ACC112 (cell line): ENCODE measurements around the gene LGALSL.
A peak's percentile ranks its signal among the peaks of the same experiment; 100 is the strongest.
"Not testable (repeated sequence)": the region's sequence is repeated elsewhere in the genome, so short reads cannot be mapped to it uniquely, and the experiment has no call there.

Source experiments
- H2AFZ ChIP-seq: fragments of 200-600 bp; sonication (generic); one replicate; pipeline ENCODE4 v1.6.0; 2017; ENCODE audit warnings: antibody characterized with exemption, low read length; ENCODE audit not compliant: unreplicated experiment
- H3K27ac ChIP-seq: fragments of 200-600 bp; sonication (generic); 2 replicates; pipeline ENCODE4 v1.5.1; 2014; ENCODE audit warnings: low read depth, mild to moderate bottlenecking, antibody characterized with exemption, low read length, moderate library complexity
- H3K27me3 ChIP-seq: fragments of 200-600 bp; sonication (generic); 2 replicates; pipeline ENCODE4 v1.6.1; 2014; ENCODE audit warnings: mild to moderate bottlenecking, antibody characterized with exemption, low read length, moderate library complexity, mixed read lengths; ENCODE audit not compliant: insufficient read depth
- H3K36me3 ChIP-seq: fragments of 200-600 bp; sonication (generic); 2 replicates; pipeline ENCODE4 v1.6.1; 2016; ENCODE audit warnings: mild to moderate bottlenecking, antibody characterized with exemption, low read length, moderate library complexity, mixed read lengths; ENCODE audit not compliant: insufficient read depth
- H3K4me1 ChIP-seq: fragments of 200-600 bp; sonication (generic); one replicate; pipeline ENCODE4 v1.6.1; 2016; ENCODE audit warnings: low read length, mixed read lengths; ENCODE audit not compliant: insufficient read depth, unreplicated experiment, control insufficient read depth
- H3K4me3 ChIP-seq: fragments of 200-600 bp; sonication (generic); 2 replicates; pipeline ENCODE4 v1.5.1; 2014; ENCODE audit warnings: mild to moderate bottlenecking, low read depth, low read length
- H3K79me2 ChIP-seq: fragments of 200-600 bp; sonication (generic); one replicate; pipeline ENCODE4 v1.6.0; 2016; ENCODE audit warnings: low read length; ENCODE audit not compliant: control insufficient read depth, unreplicated experiment, insufficient read depth

The LGALSL gene

DNA sequence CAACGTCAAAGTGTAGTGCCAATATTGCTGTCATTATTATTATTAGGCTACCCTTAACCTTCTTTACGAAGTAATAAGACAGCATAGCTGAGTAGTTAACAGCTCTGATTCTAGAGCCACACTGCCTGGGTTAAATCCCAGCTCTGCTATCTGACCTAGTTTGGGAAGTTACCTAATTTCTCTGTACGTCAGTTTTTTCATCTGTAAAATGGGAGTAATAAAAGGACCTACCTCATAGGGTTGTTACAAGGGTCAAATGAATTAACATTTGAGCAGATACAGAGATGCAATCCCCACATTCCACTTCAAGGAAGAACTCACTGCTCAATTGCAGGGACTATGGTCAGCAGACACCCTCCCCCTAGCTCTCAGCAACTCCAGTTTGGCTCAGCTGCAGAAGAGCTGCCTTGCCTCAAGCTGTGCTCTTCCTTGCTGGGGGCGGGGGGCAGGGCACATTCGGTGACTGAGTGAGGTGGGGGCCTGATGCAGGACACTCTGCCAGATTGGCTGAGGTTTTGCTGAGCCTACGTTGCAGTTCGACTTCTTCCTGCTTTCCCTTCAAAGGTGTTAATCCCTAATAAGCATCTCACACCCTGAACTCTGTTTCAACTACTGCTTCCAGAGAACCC, 11.0 kb upstream of the LGALSL start:
- H3K4me3 ChIP-seq = no peak overlapping the region
- peaks cover 2% of the 10 kb centered on the region for H3K4me1 ChIP-seq
- H2AFZ ChIP-seq = no peak overlapping the region
- no peak overlapping the region for H3K27ac ChIP-seq
- peaks cover 47% of the 10 kb centered on the region for H3K27me3 ChIP-seq
- no peaks in the 10 kb centered on the region for H3K36me3 ChIP-seq
- H3K79me2 ChIP-seq = no peaks in the 10 kb centered on the region

DNA sequence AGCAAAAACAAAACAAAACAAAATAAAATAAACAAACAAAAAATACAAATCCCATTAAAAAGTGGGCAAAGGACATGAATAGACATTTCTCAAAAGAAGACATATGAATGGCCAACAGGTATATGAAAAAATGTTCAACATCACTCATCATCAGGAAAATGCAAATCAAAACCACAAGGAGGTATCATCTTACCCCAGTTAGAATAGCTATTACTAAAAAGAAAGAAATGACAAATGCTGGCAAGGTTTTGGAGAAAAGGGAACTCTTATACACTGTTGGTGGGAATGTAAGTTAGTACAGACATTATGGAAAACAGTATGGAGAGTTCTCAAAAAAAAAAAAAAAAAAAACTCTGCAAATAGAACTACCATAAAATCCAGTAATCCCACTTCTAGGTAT, 8.0 kb upstream of the LGALSL start:
- H3K4me1 ChIP-seq = not testable (repeated sequence)

DNA sequence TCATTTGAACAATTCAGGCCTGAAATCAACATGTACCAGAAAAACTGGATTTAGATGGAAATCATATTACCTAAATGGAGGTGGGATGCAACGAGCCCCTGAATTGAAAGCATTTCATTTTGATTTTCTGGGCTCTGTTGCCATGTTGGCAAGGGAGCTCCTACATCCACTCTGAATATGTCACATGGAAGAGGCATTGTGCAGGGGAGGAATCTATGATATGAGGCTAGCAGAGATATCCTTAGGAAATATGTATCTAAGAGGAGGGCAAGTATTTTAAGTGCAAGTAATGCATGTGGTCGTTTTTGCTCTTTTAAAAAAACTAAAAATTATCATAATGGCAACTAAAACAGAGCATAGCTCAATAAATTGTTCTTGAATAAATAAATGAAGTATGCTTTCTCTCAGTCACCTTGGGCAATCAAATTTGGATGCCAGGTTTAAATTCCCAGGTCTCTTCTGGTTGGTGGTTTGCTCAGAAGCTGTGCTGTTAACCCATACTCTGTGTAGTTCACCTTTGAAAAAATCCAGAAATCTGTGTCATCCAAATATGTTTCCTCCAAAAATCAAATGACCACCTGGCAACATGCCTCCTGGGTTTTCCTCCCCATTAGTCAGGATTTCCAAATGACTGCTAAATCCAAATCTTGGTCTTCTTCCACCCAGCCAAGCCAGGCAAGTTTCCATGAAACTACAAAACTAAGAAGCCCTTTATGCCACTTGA, 6.5 kb upstream of the LGALSL start:
- H3K27me3 ChIP-seq = peaks cover 10% of the 10 kb centered on the region; the same call in 1 of the 2 replicates
- H3K27ac ChIP-seq = no peak overlapping the region
- H3K4me3 ChIP-seq = no peak overlapping the region
- H3K36me3 ChIP-seq = no peaks in the 10 kb centered on the region
- H2AFZ ChIP-seq = no peak overlapping the region
- H3K4me1 ChIP-seq = peaks cover 5% of the 10 kb centered on the region
- H3K79me2 ChIP-seq = no peaks in the 10 kb centered on the region

More for the DNA sequence above, 8.0 kb upstream of the LGALSL start:
- peaks cover 16% of the 10 kb centered on the region; the same call in 1 of the 2 replicates for H3K27me3 ChIP-seq
- H2AFZ ChIP-seq, H3K36me3 ChIP-seq, H3K79me2 ChIP-seq, H3K27ac ChIP-seq, H3K4me3 ChIP-seq: not testable (repeated sequence)

DNA sequence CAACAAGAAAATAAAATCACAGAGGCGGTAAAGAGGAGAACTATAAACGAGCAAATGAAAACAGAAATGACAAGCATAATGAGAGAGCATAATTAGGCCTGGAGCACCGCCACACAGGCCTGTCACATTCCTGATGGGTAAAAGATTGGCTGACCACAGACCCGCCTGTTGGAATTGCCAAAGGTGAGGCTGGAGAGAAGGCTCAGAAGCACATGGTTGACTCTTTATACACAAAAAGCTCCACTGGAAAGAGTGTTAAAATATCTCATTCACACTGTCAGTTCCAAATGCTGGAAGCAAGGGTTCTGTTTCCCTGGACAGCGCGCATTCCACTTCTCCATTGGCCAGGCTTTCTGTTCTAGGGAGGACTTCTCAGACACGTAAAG, 5.9 kb upstream of the LGALSL start:
- Histone ChIP-seq H3K27me3 (peaks cover 5% of the 10 kb centered on the region; the same call in 1 of the 2 replicates), H3K4me1 (peaks cover 10% of the 10 kb centered on the region), H3K27ac (no peak overlapping the region), H3K79me2 (no peaks in the 10 kb centered on the region), H2AFZ (no peak overlapping the region), H3K4me3 (no peak overlapping the region), H3K36me3 (no peaks in the 10 kb centered on the region)

DNA sequence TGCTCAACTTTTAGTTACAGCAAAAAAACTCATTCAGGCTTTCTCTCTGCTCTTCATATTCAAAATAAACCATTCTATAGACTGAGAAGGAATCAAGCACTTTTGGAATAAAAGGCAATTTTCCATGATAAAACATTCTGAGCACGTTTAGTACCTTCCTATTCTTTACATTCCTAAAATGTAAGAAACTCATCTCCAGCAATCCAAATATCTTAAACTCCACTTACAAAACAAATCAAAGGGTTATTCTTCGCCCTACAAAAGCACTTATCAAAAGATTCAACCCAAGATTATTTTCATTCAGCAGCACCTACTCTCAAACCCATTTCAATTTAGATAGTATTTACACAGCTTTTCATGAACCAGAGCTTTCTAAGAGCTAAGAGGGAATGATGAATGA, 2.9 kb upstream of the LGALSL start:
- no peaks in the 10 kb centered on the region for H3K79me2 ChIP-seq
- peaks cover 21% of the 10 kb centered on the region for H3K4me1 ChIP-seq
- H3K27ac ChIP-seq = no peak overlapping the region
- H3K27me3 ChIP-seq = no peaks in the 10 kb centered on the region
- no peak overlapping the region for H3K4me3 ChIP-seq
- no peaks in the 10 kb centered on the region for H3K36me3 ChIP-seq
- H2AFZ ChIP-seq = no peak overlapping the region

DNA sequence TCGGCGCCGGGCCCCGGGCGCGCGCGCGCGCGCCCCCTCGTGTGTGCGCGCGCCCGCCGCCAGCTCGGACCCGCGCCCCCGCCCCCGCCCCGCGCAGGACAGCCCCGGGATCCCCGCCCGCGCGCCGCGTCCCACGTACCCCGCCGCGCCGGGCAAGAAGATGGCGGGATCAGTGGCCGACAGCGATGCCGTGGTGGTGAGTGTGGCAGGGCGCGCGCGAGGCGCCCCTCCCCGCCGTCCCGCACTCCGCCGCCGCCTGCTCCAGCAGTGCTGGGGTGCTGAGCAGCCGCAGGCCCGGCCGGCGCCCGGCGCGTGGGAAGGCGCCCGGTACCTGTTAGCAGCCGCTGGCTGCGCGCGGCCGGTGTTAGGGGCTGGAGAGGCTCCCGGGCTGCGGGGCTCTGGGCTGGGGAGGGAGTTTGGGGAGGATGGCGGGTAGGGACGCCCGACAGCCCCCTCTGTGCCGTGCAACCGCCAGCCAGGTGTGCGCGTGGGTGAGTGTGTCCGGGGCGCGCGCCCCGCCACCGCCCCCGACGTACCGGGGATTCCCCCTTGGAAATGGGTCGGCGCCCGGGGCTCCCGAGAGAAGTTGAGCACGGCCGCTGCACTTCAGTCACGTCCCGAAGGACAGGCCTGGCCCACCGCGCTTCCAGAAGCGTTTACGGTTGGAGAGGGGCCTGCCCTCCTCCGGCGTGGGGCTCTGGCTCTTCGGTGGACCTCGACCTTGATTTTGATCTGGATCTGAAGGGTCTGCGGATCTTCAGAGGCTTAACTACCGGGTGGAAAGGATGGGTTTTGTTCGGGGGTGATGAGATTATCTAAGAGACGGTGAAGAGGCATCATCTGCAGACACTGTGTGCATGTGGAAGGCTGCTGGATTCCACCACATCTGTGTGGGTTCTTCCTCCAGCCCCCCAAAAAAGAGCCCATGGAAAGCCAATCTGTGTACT, 697 bp downstream of the LGALSL start:
- H3K4me3 ChIP-seq = peak overlapping the region; percentile 87
- H3K27ac ChIP-seq = no peak overlapping the region

DNA sequence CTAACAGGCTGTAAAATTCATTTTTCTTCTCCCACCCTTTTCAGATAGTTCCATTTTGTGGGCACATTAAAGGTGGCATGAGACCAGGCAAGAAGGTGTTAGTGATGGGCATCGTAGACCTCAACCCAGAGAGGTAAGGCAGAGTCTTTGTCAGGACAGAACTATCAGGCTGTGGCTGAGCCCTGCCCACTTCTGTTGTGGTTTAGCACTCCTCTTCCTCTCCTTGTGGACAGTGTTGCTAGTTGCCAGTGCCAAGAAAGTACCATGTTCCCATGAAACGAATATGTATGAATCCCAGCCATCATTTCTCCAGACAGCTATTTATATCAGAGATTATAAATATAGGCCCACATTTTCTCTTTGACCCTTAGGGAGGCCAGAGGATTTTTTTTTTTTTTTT, 1.6 kb downstream of the LGALSL start:
- Histone ChIP-seq H3K79me2 (no peaks in the 10 kb centered on the region), H2AFZ (no peak overlapping the region), H3K27me3 (no peaks in the 10 kb centered on the region), H3K4me3 (peak overlapping the region; percentile 87), H3K27ac (no peak overlapping the region), H3K36me3 (0 out of 2 replicates have a peak, but pooled peaks cover 4% of the 10 kb centered on the region), H3K4me1 (peaks cover 17% of the 10 kb centered on the region)

More for the DNA sequence above, 697 bp downstream of the LGALSL start:
- peak overlapping the region; percentile 74 for H2AFZ ChIP-seq
- H3K36me3 ChIP-seq = 0 out of 2 replicates have a peak, but pooled peaks cover 4% of the 10 kb centered on the region
- peaks cover 17% of the 10 kb centered on the region for H3K4me1 ChIP-seq
- no peaks in the 10 kb centered on the region for H3K79me2 ChIP-seq
- no peaks in the 10 kb centered on the region for H3K27me3 ChIP-seq

DNA sequence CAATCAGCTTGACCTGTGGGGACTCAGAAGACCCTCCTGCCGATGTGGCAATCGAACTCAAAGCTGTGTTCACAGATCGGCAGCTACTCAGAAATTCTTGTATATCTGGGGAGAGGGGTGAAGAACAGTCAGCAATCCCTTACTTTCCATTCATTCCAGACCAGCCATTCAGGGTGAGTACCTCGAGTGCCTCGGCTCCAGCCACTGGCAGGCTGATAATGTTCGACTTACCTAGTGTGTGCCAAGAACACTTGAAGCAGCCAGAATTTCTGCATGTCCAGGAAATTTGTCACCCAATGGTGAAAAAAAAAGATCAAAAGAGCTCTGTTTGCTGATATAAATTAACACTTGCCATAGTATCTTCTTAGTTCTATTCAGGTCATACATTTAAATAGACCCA, 2.3 kb downstream of the LGALSL start:
- Histone ChIP-seq H3K27me3 (no peaks in the 10 kb centered on the region), H2AFZ (no peak overlapping the region), H3K27ac (no peak overlapping the region), H3K4me1 (peaks cover 17% of the 10 kb centered on the region), H3K4me3 (no peak overlapping the region), H3K79me2 (no peaks in the 10 kb centered on the region), H3K36me3 (0 out of 2 replicates have a peak, but pooled peaks cover 4% of the 10 kb centered on the region)

DNA sequence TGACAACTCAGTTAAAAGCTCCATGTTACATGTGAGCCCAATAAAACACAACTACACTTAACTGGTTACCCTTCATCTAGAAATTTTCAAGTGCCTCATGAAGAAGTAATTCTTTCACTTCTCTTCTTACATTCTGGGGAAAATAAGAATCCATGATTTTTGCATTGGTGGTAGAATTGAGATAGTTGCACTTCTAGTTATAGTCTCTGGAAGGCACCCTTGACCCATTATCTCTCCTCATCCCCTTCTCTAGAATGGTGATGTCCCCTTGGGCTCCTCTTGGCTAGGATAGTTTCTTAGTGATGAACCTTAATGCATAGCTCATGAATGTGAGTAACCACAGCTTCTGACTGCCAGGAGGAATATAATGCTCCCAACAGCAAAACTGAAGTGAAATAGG, 3.6 kb downstream of the LGALSL start:
- H3K79me2 ChIP-seq = no peaks in the 10 kb centered on the region
- H3K4me1 ChIP-seq = peaks cover 16% of the 10 kb centered on the region
- no peaks in the 10 kb centered on the region for H3K27me3 ChIP-seq
- no peak overlapping the region for H3K4me3 ChIP-seq
- H3K36me3 ChIP-seq = 0 out of 2 replicates have a peak, but pooled peaks cover 4% of the 10 kb centered on the region
- H3K27ac ChIP-seq = no peak overlapping the region
- H2AFZ ChIP-seq = no peak overlapping the region

DNA sequence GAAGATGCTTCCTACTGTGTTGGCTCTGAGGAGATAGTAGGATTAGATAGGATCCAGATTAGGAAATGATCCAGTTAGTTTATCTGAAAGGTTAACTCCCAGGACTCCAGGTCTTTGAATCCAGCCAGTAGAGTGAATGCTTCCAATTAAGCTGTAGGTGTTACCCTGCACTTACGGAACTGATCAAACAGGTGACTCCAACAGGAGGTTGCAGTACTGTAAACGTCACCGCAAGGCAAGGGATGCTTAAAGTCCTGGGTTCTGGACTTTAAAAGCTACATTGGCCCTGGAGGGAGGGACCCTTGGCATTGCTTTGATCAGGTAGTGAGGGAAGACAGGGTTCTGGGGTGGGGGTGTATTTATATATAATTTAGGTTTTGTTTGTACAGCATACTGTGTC, 5.6 kb downstream of the LGALSL start:
- H3K4me1 ChIP-seq = peaks cover 17% of the 10 kb centered on the region
- no peaks in the 10 kb centered on the region for H3K27me3 ChIP-seq
- H3K79me2 ChIP-seq = no peaks in the 10 kb centered on the region
- H2AFZ ChIP-seq = no peak overlapping the region
- H3K27ac ChIP-seq = no peak overlapping the region
- 0 out of 2 replicates have a peak, but pooled peaks cover 4% of the 10 kb centered on the region for H3K36me3 ChIP-seq
- H3K4me3 ChIP-seq = no peak overlapping the region
